HEK293T (cell line): Measurements from ENCODE around the gene AXDND1.

ENCODE experiments used
- BHLHE40 ChIP-seq: fragments of 450-650 bp; IDR thresholded peaks from 2 replicates; pipeline ENCODE4 v1.6.1; 2016; ENCODE audit warnings: mild to moderate bottlenecking, moderate library complexity, borderline replicate concordance
- ELF4 ChIP-seq: fragments of 450-650 bp; IDR thresholded peaks from 2 replicates; pipeline ENCODE4 v1.6.1; 2017; ENCODE audit warnings: antibody characterized with exemption
- FOXK2 ChIP-seq: fragments of 450-650 bp; IDR thresholded peaks from 2 replicates; pipeline ENCODE4 v1.6.1; 2016; ENCODE audit warnings: mild to moderate bottlenecking
- FOXM1 ChIP-seq: fragments of 450-650 bp; IDR thresholded peaks from 2 replicates; pipeline ENCODE4 v1.6.1; 2017; ENCODE audit warnings: mild to moderate bottlenecking, borderline replicate concordance
- HDGF ChIP-seq: fragments of 450-650 bp; IDR thresholded peaks from 2 replicates; pipeline ENCODE4 v1.6.1; 2017; ENCODE audit warnings: antibody characterized with exemption, borderline replicate concordance
- LEF1 ChIP-seq: fragments of 450-650 bp; IDR thresholded peaks from 2 replicates; pipeline ENCODE4 v1.6.1; 2017; ENCODE audit warnings: mild to moderate bottlenecking, borderline replicate concordance
- SP1 ChIP-seq: fragments of 450-650 bp; IDR thresholded peaks from 2 replicates; pipeline ENCODE4 v1.6.1; 2017
- SUZ12 ChIP-seq: fragments of 450-650 bp; IDR thresholded peaks from 2 replicates; pipeline ENCODE4 v1.6.1; 2016; ENCODE audit warnings: mild to moderate bottlenecking
- TARDBP ChIP-seq: fragments of 450-650 bp; IDR thresholded peaks from 2 replicates; pipeline ENCODE4 v1.6.1; 2016
- ZNF384 ChIP-seq: fragments of 450-650 bp; IDR thresholded peaks from 2 replicates; pipeline ENCODE4 v1.6.1; 2016
- TF ChIP-seq, protein P1 (sequence below): fragments of 450-650 bp; IDR thresholded peaks from 2 replicates; pipeline ENCODE4 v1.6.1; 2016

DNA sequence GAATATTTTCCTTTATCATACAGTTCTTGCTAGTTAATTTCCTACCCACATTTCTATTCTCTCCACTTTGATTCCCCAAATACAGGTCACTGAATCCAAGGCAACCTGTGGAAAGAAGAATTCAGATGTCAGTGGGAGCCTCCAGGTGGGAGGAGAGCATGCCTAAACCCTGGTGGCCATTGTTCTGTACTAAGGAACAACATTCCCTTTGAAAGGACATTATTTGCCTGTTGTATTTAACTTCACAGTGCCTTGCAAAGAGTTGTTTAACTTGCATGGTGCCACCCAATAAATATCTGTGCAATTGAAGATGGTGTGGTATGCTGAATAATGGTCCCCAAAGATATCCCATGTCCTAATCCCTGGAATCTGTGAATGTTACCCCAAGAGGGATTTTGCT, 188.7 kb downstream of the AXDND1 start:
- no peak for TF ChIP-seq FOXK2
- TF ChIP-seq HDGF: no peak
- no peak for TF ChIP-seq SUZ12
- no peak for TF ChIP-seq TARDBP
- TF ChIP-seq SP1: no peak
- no peak for TF ChIP-seq ELF4
- no peak for TF ChIP-seq FOXM1
- no peak for TF ChIP-seq BHLHE40
- no peak for TF ChIP-seq LEF1
- no peak for TF ChIP-seq ZNF384
- TF ChIP-seq, protein P1, sequence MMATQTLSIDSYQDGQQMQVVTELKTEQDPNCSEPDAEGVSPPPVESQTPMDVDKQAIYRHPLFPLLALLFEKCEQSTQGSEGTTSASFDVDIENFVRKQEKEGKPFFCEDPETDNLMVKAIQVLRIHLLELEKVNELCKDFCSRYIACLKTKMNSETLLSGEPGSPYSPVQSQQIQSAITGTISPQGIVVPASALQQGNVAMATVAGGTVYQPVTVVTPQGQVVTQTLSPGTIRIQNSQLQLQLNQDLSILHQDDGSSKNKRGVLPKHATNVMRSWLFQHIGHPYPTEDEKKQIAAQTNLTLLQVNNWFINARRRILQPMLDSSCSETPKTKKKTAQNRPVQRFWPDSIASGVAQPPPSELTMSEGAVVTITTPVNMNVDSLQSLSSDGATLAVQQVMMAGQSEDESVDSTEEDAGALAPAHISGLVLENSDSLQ: no peak
